Liver (tissue), 9 donors: ENCODE measurements around the gene ASB5. TPM values are rescaled to one million over a fixed set of nuclear protein-coding genes. Genes with fewer than 3 reads are reported as not detected.
A peak's percentile ranks its signal among the peaks of the same experiment; 100 is the strongest.

Experiments used
- DNase-seq: peaks from one replicate; pipeline ENCODE4 v3.0.0-alpha.2; 2017; ENCODE audit warnings: low spot score
- H3K27ac ChIP-seq, 2 donors: one replicate each; pipeline ENCODE4 v1.7.0; 2013; ENCODE audit warnings: inconsistent platforms in 2 of 2, low read length in 2 of 2, control low read depth in 1 of 2, low read depth in 1 of 2, mild to moderate bottlenecking in 1 of 2
- H3K27me3 ChIP-seq, 4 donors: one replicate each; pipeline versions ENCODE4 v1.6.1 to v1.7.0; 2013; ENCODE audit warnings: low read length in 3 of 4, inconsistent platforms in 1 of 4, mild to moderate bottlenecking in 1 of 4, moderate library complexity in 1 of 4; ENCODE audit not compliant: control insufficient read depth in 4 of 4, insufficient read depth in 4 of 4
- H3K36me3 ChIP-seq, 4 donors: one replicate each; pipeline versions ENCODE4 v1.6.1 to v1.7.0; 2013; ENCODE audit warnings: low read length in 3 of 4, mild to moderate bottlenecking in 3 of 4, low read depth in 1 of 4, moderate library complexity in 1 of 4; ENCODE audit not compliant: control insufficient read depth in 4 of 4, insufficient read depth in 3 of 4
- H3K4me1 ChIP-seq, 4 donors: one replicate each; pipeline versions ENCODE4 v1.6.1 to v1.7.0; 2013; ENCODE audit warnings: low read length in 3 of 4, mild to moderate bottlenecking in 3 of 4, moderate library complexity in 1 of 4; ENCODE audit not compliant: control insufficient read depth in 4 of 4, insufficient read depth in 4 of 4
- H3K4me3 ChIP-seq, 3 donors: one replicate each; pipeline versions ENCODE4 v1.6.1 to v1.7.0; 2013; ENCODE audit warnings: low read length in 3 of 3, control low read depth in 1 of 3, low read depth in 1 of 3, mild to moderate bottlenecking in 1 of 3
- H3K9ac ChIP-seq, 2 donors: one replicate each; pipeline ENCODE4 v1.7.0; 2013; ENCODE audit warnings: low read length in 2 of 2, mild to moderate bottlenecking in 2 of 2, moderate library complexity in 2 of 2, control low read depth in 1 of 2, low read depth in 1 of 2
- H3K9me3 ChIP-seq, 4 donors: one replicate each; pipeline versions ENCODE4 v1.6.1 to v1.7.0; 2013; ENCODE audit warnings: low read length in 3 of 4; ENCODE audit not compliant: control insufficient read depth in 4 of 4
- ATF3 ChIP-seq: IDR thresholded peaks from 2 replicates; pipeline ENCODE4 v1.6.1; 2016; ENCODE audit warnings: antibody characterized with exemption
- CTCF ChIP-seq: fragments of 150-350 bp; IDR thresholded peaks from 2 replicates; pipeline ENCODE4 v1.5.1; 2017; ENCODE audit warnings: improper control_type of control experiment, low read depth, low read length; ENCODE audit not compliant: missing input control
- EGR1 ChIP-seq, 2 donors: IDR thresholded peaks; 2 replicates each; pipeline ENCODE4 v1.6.1; 2016 to 2018; ENCODE audit warnings: antibody characterized with exemption in 2 of 2, low read depth in 2 of 2
- FOXA1 ChIP-seq: IDR thresholded peaks from 2 replicates; pipeline ENCODE4 v1.6.1; 2016; ENCODE audit warnings: antibody characterized with exemption
- FOXA2 ChIP-seq: IDR thresholded peaks from 2 replicates; pipeline ENCODE4 v1.6.1; 2016; ENCODE audit warnings: antibody characterized with exemption
- GABPA ChIP-seq, 2 donors: IDR thresholded peaks in 1 of 2; conservative IDR thresholded peaks in 1 of 2; 2 replicates each; pipeline ENCODE4 v1.6.1; 2016; ENCODE audit warnings: antibody characterized with exemption in 2 of 2, mild to moderate bottlenecking in 1 of 2, moderate library complexity in 1 of 2
- HNF4A ChIP-seq, 2 donors: conservative IDR thresholded peaks; 2 replicates each; pipeline ENCODE4 v1.6.1; 2016; ENCODE audit warnings: antibody characterized with exemption in 2 of 2, mild to moderate bottlenecking in 2 of 2
- HNF4G ChIP-seq: IDR thresholded peaks from 2 replicates; pipeline ENCODE4 v1.6.1; 2016; ENCODE audit warnings: antibody characterized with exemption
- MAX ChIP-seq: IDR thresholded peaks from 2 replicates; pipeline ENCODE4 v1.6.1; 2016; ENCODE audit warnings: antibody characterized with exemption
- NR2F2 ChIP-seq: IDR thresholded peaks from 2 replicates; pipeline ENCODE4 v1.6.1; 2016; ENCODE audit warnings: antibody characterized with exemption
- RAD21 ChIP-seq, 2 donors: IDR thresholded peaks; 2 replicates each; pipeline ENCODE4 v1.6.1; 2016; ENCODE audit warnings: antibody characterized with exemption in 2 of 2, mild to moderate bottlenecking in 2 of 2
- REST ChIP-seq: IDR thresholded peaks from 2 replicates; pipeline ENCODE4 v1.6.1; 2016; ENCODE audit warnings: antibody characterized with exemption, mild to moderate bottlenecking
- RXRA ChIP-seq, 2 donors: IDR thresholded peaks; 2 replicates each; pipeline ENCODE4 v1.6.1; 2017 to 2018; ENCODE audit warnings: antibody characterized with exemption in 2 of 2, mild to moderate bottlenecking in 1 of 2
- TAF1 ChIP-seq: conservative IDR thresholded peaks from 2 replicates; pipeline ENCODE4 v1.6.1; 2016; ENCODE audit warnings: antibody characterized with exemption, mild to moderate bottlenecking
- YY1 ChIP-seq: IDR thresholded peaks from 2 replicates; pipeline ENCODE4 v1.6.1; 2016; ENCODE audit warnings: antibody characterized with exemption, mild to moderate bottlenecking
- ZBTB33 ChIP-seq: IDR thresholded peaks from 2 replicates; pipeline ENCODE4 v1.6.1; 2016; ENCODE audit warnings: antibody characterized with exemption
- WGBS: extraction: QIAGEN DNeasy Blood & Tissue Kit; methylation state at CpG from one replicate; pipeline ENCODE4 v1.1.7; 2013; 5-methylcytosine and 5-hydroxymethylcytosine counted together
- polyA plus RNA-seq, 2 donors: library from polyadenylated mRNA; stranded (reverse) in 1 of 2; unstranded in 1 of 2; fragments of 200-250 nt in 1 of 2; fragments of >200 nt in 1 of 2; fragmentation: Nextera tagmentation in 1 of 2; extraction: Ambion mirVana in 1 of 2; gene quantifications; one replicate each; pipeline versions ENCODE4 v1.2.1 to v1.2.3, GENCODE V29; 2013 to 2015
- total RNA-seq, 2 donors: library from RNA; depleted of rRNA; stranded (reverse); fragments of >200 nt; gene quantifications; one replicate each; pipeline ENCODE4 v1.2.3, GENCODE V29; 2014
- donor health status: healthy.
- donor health status: healthy.
- donor health status: healthy.
- donor health status: healthy.
- donor health status: healthy.

Gene ASB5
- total and polyA plus RNA-seq, 4 donors = 0.05 TPM; not detected in 3

GRCh38 chr4:176195184-176195978, 73.6 kb downstream of the ASB5 start, which contains the start of gene SPATA4 (continued):
- TF ChIP-seq CTCF (no peak), YY1 (peak; percentile 98), TAF1 (no peak), HNF4A (conservative IDR thresholded peaks at IDR 0.05) (peak; percentile 26 to 37), RXRA (IDR thresholded peaks at IDR 0.05) (no peak), FOXA1 (no peak), FOXA2 (no peak), ATF3 (no peak), NR2F2 (no peak)

GRCh38 chr4:176193938-176194337, 75.1 kb downstream of the ASB5 start:
- WGBS = 69% methylated on average over 3 of the region's 3 CpGs
- TF ChIP-seq TAF1 = no peak
- TF ChIP-seq ZBTB33 = no peak
- no peak for TF ChIP-seq FOXA2
- TF ChIP-seq MAX = no peak
- TF ChIP-seq ATF3 = no peak
- no peak for TF ChIP-seq FOXA1
- no peak for TF ChIP-seq HNF4G
- TF ChIP-seq NR2F2 = no peak
- no peak for TF ChIP-seq EGR1 (IDR thresholded peaks at IDR 0.05; ENCODE audit: low read depth in 2 of 2)
- TF ChIP-seq RAD21 (IDR thresholded peaks at IDR 0.05) = no peak
- TF ChIP-seq YY1 = no peak
- TF ChIP-seq REST = no peak
- no peak for TF ChIP-seq GABPA (IDR thresholded peaks at IDR 0.05 in 1 of 2, conservative IDR thresholded peaks at IDR 0.05 in 1 of 2)
- TF ChIP-seq RXRA (IDR thresholded peaks at IDR 0.05) = no peak
- no peaks in the 10 kb centered on the region for H3K36me3 ChIP-seq
- H3K9me3 ChIP-seq = no peaks in the 10 kb centered on the region
- no peak overlapping the region for H3K4me3 ChIP-seq
- H3K9ac ChIP-seq = no peak overlapping the region
- H3K27me3 ChIP-seq = peaks cover 0 to 6% (median 2%) of the 10 kb centered on the region in 4 donors
- H3K4me1 ChIP-seq = peaks cover 0 to 7% (median 3%) of the 10 kb centered on the region in 4 donors
- H3K27ac ChIP-seq = no peak overlapping the region
- no peak for DNase-seq
